RWPE1 (cell line): ENCODE results near the gene DACH1.

ENCODE experiments used
- CTCF ChIA-PET: fragments of 350-600 bp; sonication (Branson Sonifier 250); formaldehyde crosslinking; extraction: SDS; loops from one replicate; lab custom pipeline; 2021; lab: Yijun Ruan, JAX
- POLR2A ChIA-PET: fragments of 400-600 bp; formaldehyde crosslinking; extraction: SDS; loops from one replicate; lab custom pipeline; 2020; ENCODE audit warnings: antibody characterized with exemption; ENCODE audit not compliant: low non-redundant PET; lab: Yijun Ruan, JAX
- DNase-seq: peaks from one replicate; pipeline ENCODE4 v3.0.0; 2012; ENCODE audit warnings: low spot score
- H3K27ac ChIP-seq: fragments of 450-650 bp; 2 replicates; pipeline ENCODE4 v1.5.1; 2017
- CTCF ChIP-seq: fragments of 450-650 bp; conservative IDR thresholded peaks from 2 replicates; pipeline ENCODE4 v1.5.1; 2017; ENCODE audit warnings: low read depth, mild to moderate bottlenecking

Gene DACH1

GRCh38 chr13:71863254-71863865 lies 3.6 kb downstream of the DACH1 start:
- CTCF ChIA-PET: no interaction called here
- POLR2A ChIA-PET: no interaction called here
- no peak for TF ChIP-seq CTCF
- no peak overlapping the region for H3K27ac ChIP-seq
- DNase-seq: no peak

GRCh38 chr13:71862459-71862943 lies 4.5 kb downstream of the DACH1 start:
- no peak for DNase-seq
- no peak overlapping the region for H3K27ac ChIP-seq
- TF ChIP-seq CTCF: no peak
- CTCF ChIA-PET: no interaction called here
- POLR2A ChIA-PET: no interaction called here

- H3K27ac ChIP-seq: no peak overlapping the region
- POLR2A ChIA-PET: no interaction called here
- CTCF ChIA-PET: no interaction called here
- no peak for DNase-seq
- no peak for TF ChIP-seq CTCF
Observed at GRCh38 chr13:71861769-71862458, 5.1 kb downstream of the DACH1 start.

GRCh38 chr13:71860547-71861138 lies 6.4 kb downstream of the DACH1 start:
- no peak overlapping the region for H3K27ac ChIP-seq
- DNase-seq: no peak
- no peak for TF ChIP-seq CTCF
- ChIA-PET POLR2A (no interaction called here), CTCF (no interaction called here)

GRCh38 chr13:71858647-71859046 lies 8.4 kb downstream of the DACH1 start:
- no peak overlapping the region for H3K27ac ChIP-seq
- ChIA-PET POLR2A (no interaction called here), CTCF (no interaction called here)
- TF ChIP-seq CTCF: no peak
- DNase-seq: no peak

- POLR2A ChIA-PET: no interaction called here
- no peak for DNase-seq
- no peak overlapping the region for H3K27ac ChIP-seq
- no peak for TF ChIP-seq CTCF
- CTCF ChIA-PET: no interaction called here
Observed at GRCh38 chr13:71856548-71857043, 10.4 kb downstream of the DACH1 start.
